Caco-2 (cell line): ENCODE data around the gene OBP2B. TPM values are rescaled to one million over a fixed set of nuclear protein-coding genes. Genes with fewer than 3 reads are reported as not detected.

Experiments
- BruUV-seq: library from RNA; stranded (reverse); fragments of 400-500 nt; replicated peaks from 2 replicates; lab custom pipeline; 2021; lab: Mats Ljungman, UMichigan
- CTCF ChIA-PET: fragments of 300-600 bp; sonication (Branson Sonifier 250); formaldehyde crosslinking; loops from one replicate; lab custom pipeline; 2022; ENCODE audit warnings: antibody characterized with exemption; lab: Charles Lee
- POLR2A ChIA-PET: fragments of 300-600 bp; sonication (Branson Sonifier 250); formaldehyde crosslinking; loops from one replicate; lab custom pipeline; 2022; ENCODE audit warnings: antibody characterized with exemption; lab: Charles Lee
- DNase-seq, 2 experiments: peaks; one replicate each; pipeline versions ENCODE4 v3.0.0 to v3.0.0-alpha.2; 2020 to 2022
- H3K27me3 ChIP-seq: replicated peaks from 2 replicates; pipeline ENCODE4 v1.6.0; 2011; ENCODE audit warnings: low read length; ENCODE audit not compliant: control insufficient read depth, insufficient read depth
- H3K36me3 ChIP-seq: 2 replicates; pipeline ENCODE4 v1.5.1; 2011; ENCODE audit warnings: low read length; ENCODE audit not compliant: control insufficient read depth, insufficient read depth
- H3K4me1 ChIP-seq: fragments of 250-450 bp; sonication (Bioruptor Pico); 2 replicates; pipeline ENCODE4 v1.5.1; 2020; ENCODE audit warnings: mild to moderate bottlenecking
- H3K4me3 ChIP-seq: 2 replicates; pipeline ENCODE4 v1.5.1; 2011; ENCODE audit warnings: low read depth, mild to moderate bottlenecking, control low read depth, low read length
- H3K9me3 ChIP-seq: fragments of 250-450 bp; sonication (Bioruptor Pico); 2 replicates; pipeline ENCODE4 v1.5.1; 2020; ENCODE audit warnings: mild to moderate bottlenecking, moderate library complexity
- H3K27ac Mint-ChIP-seq: one replicate; pipeline ENCODE4 v1.8.0; 2022; ENCODE audit warnings: mixed read lengths; ENCODE audit not compliant: unreplicated experiment
- H3K27me3 Mint-ChIP-seq: one replicate; pipeline ENCODE4 v1.8.0; 2022; ENCODE audit warnings: mixed read lengths; ENCODE audit not compliant: insufficient read depth, unreplicated experiment
- H3K36me3 Mint-ChIP-seq: one replicate; pipeline ENCODE4 v1.8.0; 2022; ENCODE audit warnings: mild to moderate bottlenecking, mixed read lengths; ENCODE audit not compliant: insufficient read depth, unreplicated experiment
- H3K4me1 Mint-ChIP-seq: one replicate; pipeline ENCODE4 v1.8.0; 2022; ENCODE audit warnings: low read depth, mixed read lengths; ENCODE audit not compliant: unreplicated experiment
- H3K4me3 Mint-ChIP-seq: one replicate; pipeline ENCODE4 v1.8.0; 2022; ENCODE audit warnings: mild to moderate bottlenecking, moderate library complexity, mixed read lengths; ENCODE audit not compliant: unreplicated experiment
- H3K9me3 Mint-ChIP-seq: one replicate; pipeline ENCODE4 v1.8.0; 2022; ENCODE audit warnings: mixed read lengths; ENCODE audit not compliant: unreplicated experiment
- CTCF ChIP-seq, 2 experiments: fragments of 200-600 bp in 1 of 2; IDR thresholded peaks; 1 replicate in 1 of 2; 2 replicates in 1 of 2; pipeline versions ENCODE4 v1.5.1 to v1.8.0; 2011 to 2022; ENCODE audit warnings: antibody characterized with exemption in 1 of 2, control low read depth in 1 of 2, inconsistent platforms in 1 of 2, low read depth in 1 of 2, low read length in 1 of 2, mild to moderate bottlenecking in 1 of 2, moderate library complexity in 1 of 2; ENCODE audit not compliant: insufficient read depth in 1 of 2, severe bottlenecking in 1 of 2, unreplicated experiment in 1 of 2
- intact Hi-C: fragments of 100-400 bp; cut with micrococcal nuclease; formaldehyde crosslinking; loops from one replicate; pipeline ENCODE4 v1.10.0; 2022; ENCODE audit not compliant: unreplicated experiment
- total RNA-seq: library from RNA; stranded (reverse); gene quantifications from 2 replicates; pipeline ENCODE4 v1.2.3, GENCODE V29; 2022

The OBP2B gene
- total RNA-seq, 1 experiment from 2014 or later: not detected

DNA sequence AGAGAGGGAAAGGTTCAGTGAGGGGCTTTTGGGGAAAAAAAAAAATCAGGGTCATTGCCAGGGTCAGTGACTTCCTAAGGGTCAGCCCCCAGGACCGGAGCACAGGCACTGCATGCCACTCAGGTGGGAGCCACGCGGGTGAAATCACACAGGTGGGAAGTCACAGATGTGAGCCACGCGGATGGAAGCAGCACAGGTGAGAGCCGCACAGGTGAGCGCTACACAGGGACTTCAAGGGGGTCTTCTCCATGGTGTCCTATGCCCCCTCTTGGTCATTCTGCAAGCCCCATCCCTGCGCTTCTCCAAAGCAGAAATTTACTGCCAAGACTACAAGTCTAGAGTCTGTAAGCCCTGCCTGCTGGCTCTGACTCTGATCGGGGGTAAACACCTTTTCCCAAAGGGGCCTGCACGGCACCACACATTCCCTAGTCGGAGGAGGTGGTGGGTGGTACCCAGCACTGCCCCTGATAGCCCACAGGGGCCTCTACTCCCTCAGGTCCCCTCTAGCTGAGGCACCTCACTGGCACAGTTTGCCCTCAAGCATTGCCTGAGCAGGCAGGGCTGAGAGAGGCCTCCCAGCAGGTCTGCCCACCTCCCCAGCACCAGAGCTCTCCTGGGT, 18.3 kb upstream of the OBP2B start:
- DNase-seq: no peak
- no peak overlapping the region for H3K4me3 Mint-ChIP-seq
- Histone ChIP-seq H3K4me1 (no peaks in the 10 kb centered on the region), H3K9me3 (no peaks in the 10 kb centered on the region), H3K36me3 (no peaks in the 10 kb centered on the region), H3K27me3 (no peaks in the 10 kb centered on the region), H3K4me3 (no peak overlapping the region)
- H3K9me3 Mint-ChIP-seq: peaks cover 11% of the 10 kb centered on the region
- ChIA-PET POLR2A (no interaction called here), CTCF (no interaction called here)
- no peaks in the 10 kb centered on the region for H3K4me1 Mint-ChIP-seq
- intact Hi-C loops: no loop called here
- no peak overlapping the region for H3K27ac Mint-ChIP-seq
- no TSS peak for BruUV-seq
- H3K27me3 Mint-ChIP-seq: no peaks in the 10 kb centered on the region
- TF ChIP-seq CTCF (IDR thresholded peaks at IDR 0.05; ENCODE audit: insufficient read depth in 1 of 2, low read depth in 1 of 2, low read length in 1 of 2, severe bottlenecking in 1 of 2, unreplicated experiment in 1 of 2): no peak
- no peaks in the 10 kb centered on the region for H3K36me3 Mint-ChIP-seq

- Histone ChIP-seq H3K27me3 (no peaks in the 10 kb centered on the region), H3K4me1 (no peaks in the 10 kb centered on the region), H3K9me3 (no peaks in the 10 kb centered on the region), H3K4me3 (no peak overlapping the region), H3K36me3 (no peaks in the 10 kb centered on the region)
- DNase-seq: no peak
- Mint-ChIP-seq H3K4me3 (no peak overlapping the region), H3K27me3 (no peaks in the 10 kb centered on the region), H3K9me3 (peaks cover 11% of the 10 kb centered on the region), H3K36me3 (no peaks in the 10 kb centered on the region), H3K4me1 (no peaks in the 10 kb centered on the region), H3K27ac (no peak overlapping the region)
- no TSS peak for BruUV-seq
- intact Hi-C loops: no loop called here
- ChIA-PET POLR2A (no interaction called here), CTCF (no interaction called here)
- TF ChIP-seq CTCF (IDR thresholded peaks at IDR 0.05; ENCODE audit: insufficient read depth in 1 of 2, low read depth in 1 of 2, low read length in 1 of 2, severe bottlenecking in 1 of 2, unreplicated experiment in 1 of 2): no peak
Measured at GRCh38 chr9:133226219-133227171, 17.4 kb upstream of the OBP2B start.

DNA sequence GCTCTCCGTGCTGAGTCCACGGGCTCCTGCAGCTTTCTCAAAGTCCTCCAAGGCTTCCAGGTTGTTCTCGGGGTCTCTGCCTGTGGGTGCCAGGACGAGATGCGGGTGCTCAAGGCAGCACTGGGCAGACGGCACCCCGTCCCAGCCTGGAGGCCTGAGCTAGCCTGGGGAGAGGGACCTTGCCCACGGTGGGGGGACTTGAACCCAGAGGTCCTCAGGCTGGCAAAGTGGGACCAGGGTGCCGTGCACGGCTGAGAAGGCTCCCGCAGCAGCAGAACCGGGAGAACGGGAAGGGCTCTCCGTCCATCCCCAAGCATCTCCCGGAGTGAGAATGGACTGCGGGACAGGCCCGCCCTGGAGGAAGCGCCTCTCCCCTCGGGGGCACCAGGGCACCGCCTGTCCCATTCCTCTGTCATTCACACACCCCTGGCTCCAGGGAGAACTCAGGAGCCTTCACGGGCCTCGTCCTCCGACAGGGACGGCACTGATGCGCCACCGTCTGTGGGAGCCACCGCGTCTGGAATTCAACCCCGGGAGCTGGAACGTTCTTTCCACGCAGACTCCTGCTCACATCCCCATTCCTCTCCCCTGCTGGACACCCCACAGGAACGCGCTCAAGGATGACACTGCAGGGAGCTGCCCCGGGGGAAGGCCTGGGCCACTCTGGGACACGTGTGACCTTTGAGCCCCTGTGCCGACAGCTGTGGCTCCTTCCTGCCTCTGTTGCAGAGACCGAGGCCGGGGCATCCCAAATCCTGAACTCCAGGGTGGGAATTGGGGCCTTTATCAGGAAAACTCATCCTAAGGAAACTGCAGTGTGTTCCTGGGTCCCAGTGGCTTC, 16.3 kb upstream of the OBP2B start:
- Histone ChIP-seq H3K4me3 (no peak overlapping the region), H3K36me3 (no peaks in the 10 kb centered on the region), H3K9me3 (no peaks in the 10 kb centered on the region), H3K4me1 (no peaks in the 10 kb centered on the region), H3K27me3 (no peaks in the 10 kb centered on the region)
- BruUV-seq: no TSS peak
- intact Hi-C loops: no loop called here
- no peaks in the 10 kb centered on the region for H3K36me3 Mint-ChIP-seq
- H3K27ac Mint-ChIP-seq: no peak overlapping the region
- peak in 1 of 2 experiments; percentile 22 for DNase-seq
- ChIA-PET CTCF (interaction anchor here (0.7 kb wide), 1 partner anchor 75 kb away, joined by 5 read pairs; no protein-coding TSS in a partner anchor), POLR2A (no interaction called here)
- H3K4me1 Mint-ChIP-seq: no peaks in the 10 kb centered on the region
- TF ChIP-seq CTCF (IDR thresholded peaks at IDR 0.05; ENCODE audit: insufficient read depth in 1 of 2, low read depth in 1 of 2, low read length in 1 of 2, severe bottlenecking in 1 of 2, unreplicated experiment in 1 of 2): no peak
- H3K4me3 Mint-ChIP-seq: no peak overlapping the region
- H3K27me3 Mint-ChIP-seq: peaks cover 3% of the 10 kb centered on the region
- peaks cover 10% of the 10 kb centered on the region for H3K9me3 Mint-ChIP-seq
